Prostate gland (tissue), 2 donors: ENCODE results near the gene FRMD1.

Experiments used
- CTCF ChIP-seq, 4 experiments: fragments of 200-600 bp in 2 of 4; fragments of 450-650 bp in 2 of 4; sonication (generic) in 2 of 4; IDR thresholded peaks; 1 replicate in 3 of 4; 2 replicates in 1 of 4; pipeline ENCODE4 v1.5.1; 2016 to 2019; ENCODE audit warnings: antibody characterized with exemption in 4 of 4, mild to moderate bottlenecking in 2 of 4, moderate library complexity in 2 of 4
- POLR2A ChIP-seq: fragments of 450-650 bp; IDR thresholded peaks from one replicate; pipeline ENCODE4 v1.6.1; 2016; ENCODE audit warnings: antibody characterized with exemption, mild to moderate bottlenecking
- POLR2AphosphoS5 ChIP-seq: sonication (generic); formaldehyde crosslinking; IDR thresholded peaks from one replicate; pipeline ENCODE4 v1.6.1; 2017; ENCODE audit warnings: antibody characterized with exemption

DNA sequence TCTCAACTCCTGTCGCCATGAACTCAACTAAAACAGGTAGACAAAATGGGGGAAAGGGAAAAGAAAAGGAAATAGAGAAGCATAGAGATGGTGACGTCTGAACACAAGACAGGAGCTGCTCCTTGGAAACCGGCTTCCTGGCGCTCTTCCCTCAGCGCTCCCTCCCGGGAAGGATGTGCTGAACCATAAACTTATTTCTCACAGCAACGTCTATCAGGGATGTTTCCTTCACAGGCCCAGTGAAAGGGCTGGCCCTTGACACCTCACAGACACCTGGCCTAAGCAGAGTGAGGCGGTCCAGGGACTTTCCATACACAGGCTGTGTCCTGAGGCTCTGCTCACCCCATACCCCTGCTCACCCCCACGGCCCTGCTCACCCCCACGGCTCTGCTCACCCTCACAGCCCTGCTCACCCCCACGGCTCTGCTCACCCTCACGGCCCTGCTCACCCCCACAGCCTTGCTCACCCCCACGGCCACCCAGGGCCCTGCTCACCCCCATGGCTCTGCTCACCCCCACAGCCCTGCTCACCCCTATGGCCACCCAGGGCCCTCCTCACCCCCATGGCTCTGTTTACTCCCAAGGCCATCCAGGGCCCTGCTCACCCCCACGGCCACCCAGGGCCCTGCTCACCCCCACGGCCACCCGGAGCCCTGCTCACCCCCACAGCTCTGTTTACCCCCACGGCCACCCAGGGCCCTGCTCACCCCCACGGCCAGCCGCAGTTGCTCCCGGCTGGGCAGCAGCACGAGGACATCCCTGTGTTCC lies 653 bp downstream of the FRMD1 start:
- TF ChIP-seq CTCF (IDR thresholded peaks at IDR 0.05) (no peak), POLR2A (no peak), POLR2AphosphoS5 (no peak)
